ENCODE measurements around the gene NCAPG2.

DNA sequence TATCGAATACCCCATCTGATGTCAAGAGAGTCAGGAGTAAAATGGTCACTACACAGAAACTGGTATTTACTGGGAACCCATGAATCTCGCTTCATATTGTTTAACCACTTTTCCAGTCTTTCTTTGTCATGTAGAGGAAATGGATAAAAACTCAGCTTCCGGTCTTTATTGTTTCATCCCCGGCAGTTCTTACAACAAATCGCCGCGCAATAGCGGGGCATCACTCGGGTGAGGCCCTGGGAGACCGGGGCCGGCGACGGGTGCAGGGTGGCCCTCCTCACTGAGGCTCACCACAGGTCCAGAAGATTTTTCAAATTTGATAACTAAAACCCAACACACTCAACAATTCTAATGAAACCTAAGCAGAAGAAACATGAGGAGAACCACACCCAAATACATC lies 81.4 kb downstream of the NCAPG2 start:
- no peak for TF ChIP-seq ZBTB43 (CRISPR knock-in tag; IDR thresholded peaks at IDR 0.05)
- TF ChIP-seq, protein P1, sequence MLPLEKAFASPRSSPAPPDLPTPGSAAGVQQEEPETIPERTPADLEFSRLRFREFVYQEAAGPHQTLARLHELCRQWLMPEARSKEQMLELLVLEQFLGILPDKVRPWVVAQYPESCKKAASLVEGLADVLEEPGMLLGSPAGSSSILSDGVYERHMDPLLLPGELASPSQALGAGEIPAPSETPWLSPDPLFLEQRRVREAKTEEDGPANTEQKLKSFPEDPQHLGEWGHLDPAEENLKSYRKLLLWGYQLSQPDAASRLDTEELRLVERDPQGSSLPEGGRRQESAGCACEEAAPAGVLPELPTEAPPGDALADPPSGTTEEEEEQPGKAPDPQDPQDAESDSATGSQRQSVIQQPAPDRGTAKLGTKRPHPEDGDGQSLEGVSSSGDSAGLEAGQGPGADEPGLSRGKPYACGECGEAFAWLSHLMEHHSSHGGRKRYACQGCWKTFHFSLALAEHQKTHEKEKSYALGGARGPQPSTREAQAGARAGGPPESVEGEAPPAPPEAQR (CRISPR knock-in tag; IDR thresholded peaks at IDR 0.05), result no peak
- TF ChIP-seq NR2C2 (CRISPR knock-in tag; IDR thresholded peaks at IDR 0.05), result no peak
- TF ChIP-seq USF2 (CRISPR knock-in tag; IDR thresholded peaks at IDR 0.05), result no peak
- no peak for TF ChIP-seq ZNF219 (CRISPR knock-in tag; IDR thresholded peaks at IDR 0.05; ENCODE audit: borderline replicate concordance)

Data from WTC11 (cell line).